ENCODE data around the gene PALD1.
"Not testable (repeated sequence)": the region's sequence is repeated elsewhere in the genome, so short reads cannot be mapped to it uniquely, and the experiment has no call there.

Gene PALD1

GRCh38 chr10:70483872-70484271 lies 5.3 kb downstream of the PALD1 start:
- H2AK5ac ChIP-seq (ENCODE audit: low read depth, low read length); H3K23ac ChIP-seq (ENCODE audit: low read depth, low read length, poor library complexity); H3K36me3 ChIP-seq (replicated peaks in 1 of 2; ENCODE audit: control insufficient read depth in 2 of 2, insufficient read depth in 2 of 2, low read length in 2 of 2); H4K8ac ChIP-seq (ENCODE audit: low read depth, low read length); H2AFZ ChIP-seq (ENCODE audit: low read length); H3K18ac ChIP-seq (ENCODE audit: low read length); H4K91ac ChIP-seq (ENCODE audit: low read depth, low read length, poor library complexity); H2BK12ac ChIP-seq (ENCODE audit: low read length); DNase-seq (ENCODE audit: low spot score); H3K9me3 ChIP-seq (replicated peaks in 1 of 2; ENCODE audit: control insufficient read depth in 2 of 2, insufficient read depth in 1 of 2, low read depth in 1 of 2, low read length in 2 of 2); H3K4me3 ChIP-seq (ENCODE audit: low read length in 2 of 2); H3K9ac ChIP-seq (ENCODE audit: low read depth, low read length, poor library complexity); H3K27me3 ChIP-seq (ENCODE audit: control insufficient read depth in 3 of 3, insufficient read depth in 3 of 3, low read depth in 1 of 3, low read length in 3 of 3); H2BK15ac ChIP-seq (ENCODE audit: low read length); H3K4me1 ChIP-seq (ENCODE audit: control insufficient read depth in 2 of 2, insufficient read depth in 1 of 2, low read depth in 1 of 2, low read length in 2 of 2); H2BK5ac ChIP-seq (ENCODE audit: low read length); H3K4ac ChIP-seq (ENCODE audit: low read length); H3K79me1 ChIP-seq (ENCODE audit: low read depth, low read length); H3K4me2 ChIP-seq (ENCODE audit: insufficient read depth, low read length, poor library complexity, severe bottlenecking); H3K14ac ChIP-seq (ENCODE audit: low read length); H3K27ac ChIP-seq (replicated peaks; ENCODE audit: low read length); H2BK120ac ChIP-seq (ENCODE audit: low read depth, low read length): not testable (repeated sequence)
- WGBS, 2 donors (ENCODE audit: extremely low coverage in 2 of 2, insufficient read length in 2 of 2, insufficient replicate concordance in 1 of 2), result no CpG with 5 or more reads among the region's 6 CpGs

GRCh38 chr10:70487824-70488223 lies 9.3 kb downstream of the PALD1 start:
- Histone ChIP-seq H4K91ac (ENCODE audit: low read depth, low read length, poor library complexity) (no peak overlapping the region), H2BK15ac (ENCODE audit: low read length) (no peak overlapping the region), H2BK120ac (ENCODE audit: low read depth, low read length) (no peak overlapping the region)

GRCh38 chr10:70490142-70490541 lies 11.6 kb downstream of the PALD1 start:
- no peak overlapping the region for H3K23ac ChIP-seq (ENCODE audit: low read depth, low read length, poor library complexity)
- H3K4me3 ChIP-seq (ENCODE audit: low read length in 2 of 2), result no peak overlapping the region
- no peak overlapping the region for H2BK120ac ChIP-seq (ENCODE audit: low read depth, low read length)
- H2BK5ac ChIP-seq (ENCODE audit: low read length), result no peak overlapping the region
- no peaks in the 10 kb centered on the region for H3K79me1 ChIP-seq (ENCODE audit: low read depth, low read length)
- no peak overlapping the region for H2BK15ac ChIP-seq (ENCODE audit: low read length)
- H3K27ac ChIP-seq (replicated peaks; ENCODE audit: low read length), result no peak overlapping the region
- WGBS, 2 donors (ENCODE audit: extremely low coverage in 2 of 2, insufficient read length in 2 of 2, insufficient replicate concordance in 1 of 2), result no CpG with 5 or more reads among the region's 4 CpGs
- no peak overlapping the region for H4K91ac ChIP-seq (ENCODE audit: low read depth, low read length, poor library complexity)
- H4K8ac ChIP-seq (ENCODE audit: low read depth, low read length), result no peak overlapping the region
- no peaks in the 10 kb centered on the region for H3K9me3 ChIP-seq (replicated peaks in 1 of 2; ENCODE audit: control insufficient read depth in 2 of 2, insufficient read depth in 1 of 2, low read depth in 1 of 2, low read length in 2 of 2)
- H3K4me2 ChIP-seq (ENCODE audit: insufficient read depth, low read length, poor library complexity, severe bottlenecking), result no peak overlapping the region
- no peak overlapping the region for H3K9ac ChIP-seq (ENCODE audit: low read depth, low read length, poor library complexity)
- H3K36me3 ChIP-seq (replicated peaks in 1 of 2; ENCODE audit: control insufficient read depth in 2 of 2, insufficient read depth in 2 of 2, low read length in 2 of 2), result peaks cover 0 to 5% of the 10 kb centered on the region in 2 donors
- H3K14ac ChIP-seq (ENCODE audit: low read length), result no peak overlapping the region
- H2AK5ac ChIP-seq (ENCODE audit: low read depth, low read length), result no peak overlapping the region
- no peak for DNase-seq (ENCODE audit: low spot score)
- H3K27me3 ChIP-seq (ENCODE audit: control insufficient read depth in 3 of 3, insufficient read depth in 3 of 3, low read depth in 1 of 3, low read length in 3 of 3), result no peaks in the 10 kb centered on the region
- H2AFZ ChIP-seq (ENCODE audit: low read length), result no peak overlapping the region
- peaks cover 8 to 14% of the 10 kb centered on the region in 2 donors for H3K4me1 ChIP-seq (ENCODE audit: control insufficient read depth in 2 of 2, insufficient read depth in 1 of 2, low read depth in 1 of 2, low read length in 2 of 2)
- H3K4ac ChIP-seq (ENCODE audit: low read length), result no peak overlapping the region
- no peak overlapping the region for H2BK12ac ChIP-seq (ENCODE audit: low read length)
- H3K18ac ChIP-seq (ENCODE audit: low read length), result no peak overlapping the region

More at GRCh38 chr10:70487824-70488223, 9.3 kb downstream of the PALD1 start:
- H3K9ac ChIP-seq (ENCODE audit: low read depth, low read length, poor library complexity), result no peak overlapping the region
- no peak overlapping the region for H3K4me3 ChIP-seq (ENCODE audit: low read length in 2 of 2)
- no peak overlapping the region for H3K23ac ChIP-seq (ENCODE audit: low read depth, low read length, poor library complexity)
- no peaks in the 10 kb centered on the region for H3K9me3 ChIP-seq (replicated peaks in 1 of 2; ENCODE audit: control insufficient read depth in 2 of 2, insufficient read depth in 1 of 2, low read depth in 1 of 2, low read length in 2 of 2)
- H3K14ac ChIP-seq (ENCODE audit: low read length), result no peak overlapping the region
- no peak overlapping the region for H2AFZ ChIP-seq (ENCODE audit: low read length)
- peaks cover 0 to 5% of the 10 kb centered on the region in 2 donors for H3K36me3 ChIP-seq (replicated peaks in 1 of 2; ENCODE audit: control insufficient read depth in 2 of 2, insufficient read depth in 2 of 2, low read length in 2 of 2)
- no peak overlapping the region for H2BK12ac ChIP-seq (ENCODE audit: low read length)
- H3K27me3 ChIP-seq (ENCODE audit: control insufficient read depth in 3 of 3, insufficient read depth in 3 of 3, low read depth in 1 of 3, low read length in 3 of 3), result no peaks in the 10 kb centered on the region
- no peak overlapping the region for H2AK5ac ChIP-seq (ENCODE audit: low read depth, low read length)
- no CpG with 5 or more reads among the region's 3 CpGs for WGBS, 2 donors (ENCODE audit: extremely low coverage in 2 of 2, insufficient read length in 2 of 2, insufficient replicate concordance in 1 of 2)
- no peak overlapping the region for H2BK5ac ChIP-seq (ENCODE audit: low read length)
- no peak overlapping the region for H3K4ac ChIP-seq (ENCODE audit: low read length)
- no peak overlapping the region for H3K27ac ChIP-seq (replicated peaks; ENCODE audit: low read length)
- H3K18ac ChIP-seq (ENCODE audit: low read length), result no peak overlapping the region
- no peak overlapping the region for H4K8ac ChIP-seq (ENCODE audit: low read depth, low read length)
- H3K4me1 ChIP-seq (ENCODE audit: control insufficient read depth in 2 of 2, insufficient read depth in 1 of 2, low read depth in 1 of 2, low read length in 2 of 2), result no peaks in the 10 kb centered on the region
- no peak for DNase-seq (ENCODE audit: low spot score)
- no peaks in the 10 kb centered on the region for H3K79me1 ChIP-seq (ENCODE audit: low read depth, low read length)
- no peak overlapping the region for H3K4me2 ChIP-seq (ENCODE audit: insufficient read depth, low read length, poor library complexity, severe bottlenecking)

GRCh38 chr10:70491614-70492013 lies 13.0 kb downstream of the PALD1 start:
- Histone ChIP-seq H3K23ac (ENCODE audit: low read depth, low read length, poor library complexity) (no peak overlapping the region), H3K27me3 (ENCODE audit: control insufficient read depth in 3 of 3, insufficient read depth in 3 of 3, low read depth in 1 of 3, low read length in 3 of 3) (no peaks in the 10 kb centered on the region), H2BK5ac (ENCODE audit: low read length) (no peak overlapping the region), H3K79me1 (ENCODE audit: low read depth, low read length) (no peaks in the 10 kb centered on the region), H3K4me3 (ENCODE audit: low read length in 2 of 2) (no peak overlapping the region), H2BK120ac (ENCODE audit: low read depth, low read length) (no peak overlapping the region), H3K4me2 (ENCODE audit: insufficient read depth, low read length, poor library complexity, severe bottlenecking) (no peak overlapping the region), H3K9me3 (replicated peaks in 1 of 2; ENCODE audit: control insufficient read depth in 2 of 2, insufficient read depth in 1 of 2, low read depth in 1 of 2, low read length in 2 of 2) (no peaks in the 10 kb centered on the region), H2AFZ (ENCODE audit: low read length) (no peak overlapping the region), H4K8ac (ENCODE audit: low read depth, low read length) (no peak overlapping the region), H2BK15ac (ENCODE audit: low read length) (no peak overlapping the region), H2AK5ac (ENCODE audit: low read depth, low read length) (no peak overlapping the region), H4K91ac (ENCODE audit: low read depth, low read length, poor library complexity) (no peak overlapping the region), H3K9ac (ENCODE audit: low read depth, low read length, poor library complexity) (no peak overlapping the region), H3K18ac (ENCODE audit: low read length) (no peak overlapping the region), H3K4ac (ENCODE audit: low read length) (no peak overlapping the region), H3K14ac (ENCODE audit: low read length) (no peak overlapping the region), H3K4me1 (ENCODE audit: control insufficient read depth in 2 of 2, insufficient read depth in 1 of 2, low read depth in 1 of 2, low read length in 2 of 2) (peaks cover 8 to 14% of the 10 kb centered on the region in 2 donors), H2BK12ac (ENCODE audit: low read length) (no peak overlapping the region), H3K36me3 (replicated peaks in 1 of 2; ENCODE audit: control insufficient read depth in 2 of 2, insufficient read depth in 2 of 2, low read length in 2 of 2) (no peaks in the 10 kb centered on the region), H3K27ac (replicated peaks; ENCODE audit: low read length) (no peak overlapping the region)
- DNase-seq (ENCODE audit: low spot score), result no peak
- WGBS, 2 donors (ENCODE audit: extremely low coverage in 2 of 2, insufficient read length in 2 of 2, insufficient replicate concordance in 1 of 2), result no CpG with 5 or more reads among the region's 2 CpGs
